NB4 (cell line): Measurements from ENCODE around the gene RIMS4.

Experiments used
- DNase-seq: peaks from one replicate; pipeline ENCODE4 v3.0.0; 2010; ENCODE audit warnings: low read depth
- H3K4me3 ChIP-seq: one replicate; pipeline ENCODE4 v1.5.1; 2011; ENCODE audit warnings: mild to moderate bottlenecking, low read depth, low read length, moderate library complexity
- MYC ChIP-seq: IDR thresholded peaks from 2 replicates; pipeline ENCODE4 v1.6.1; 2011; ENCODE audit warnings: low read depth, low read length
- POLR2A ChIP-seq: IDR thresholded peaks from 2 replicates; pipeline ENCODE4 v1.6.1; 2011; ENCODE audit warnings: mild to moderate bottlenecking; ENCODE audit not compliant: insufficient read length; ENCODE audit errors: extremely low read depth
- TF ChIP-seq, protein P1 (sequence below): IDR thresholded peaks from 2 replicates; pipeline ENCODE4 v1.6.1; 2011; ENCODE audit warnings: low read depth, low read length
- TF ChIP-seq, protein P2 (sequence below): IDR thresholded peaks from one replicate; pipeline ENCODE4 v1.5.1; 2012; ENCODE audit warnings: low read depth, low read length

The RIMS4 gene

DNA sequence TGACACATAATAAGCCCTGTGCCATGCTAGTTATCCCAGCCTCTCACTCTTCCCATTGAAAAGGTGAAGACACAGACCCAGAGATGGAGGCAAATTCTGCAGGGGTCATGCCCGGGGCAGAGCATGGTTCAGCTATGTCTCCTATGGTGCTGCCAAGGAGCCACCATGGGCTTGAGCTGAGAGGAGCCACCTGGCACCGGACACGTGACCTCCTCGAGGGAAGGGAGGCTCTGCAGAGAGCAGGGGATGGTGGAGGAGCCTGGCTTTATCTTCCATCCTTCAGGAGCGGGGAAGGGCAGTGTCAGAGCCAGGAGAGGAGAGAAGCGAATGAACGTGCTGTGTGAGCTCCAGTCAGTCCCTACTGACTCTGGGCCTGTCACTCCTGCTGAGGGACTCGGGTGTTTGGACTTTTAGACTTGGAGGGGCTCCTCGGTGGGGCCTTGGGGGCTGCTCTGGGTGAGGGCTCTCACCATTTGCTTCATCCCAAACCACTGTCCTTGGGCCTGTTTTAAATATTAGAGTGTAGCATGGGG lies 106.3 kb downstream of the RIMS4 start:
- TF ChIP-seq, protein P1, sequence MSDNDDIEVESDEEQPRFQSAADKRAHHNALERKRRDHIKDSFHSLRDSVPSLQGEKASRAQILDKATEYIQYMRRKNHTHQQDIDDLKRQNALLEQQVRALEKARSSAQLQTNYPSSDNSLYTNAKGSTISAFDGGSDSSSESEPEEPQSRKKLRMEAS, result no peak
- TF ChIP-seq POLR2A (no peak), MYC (no peak)
- TF ChIP-seq, protein P2, sequence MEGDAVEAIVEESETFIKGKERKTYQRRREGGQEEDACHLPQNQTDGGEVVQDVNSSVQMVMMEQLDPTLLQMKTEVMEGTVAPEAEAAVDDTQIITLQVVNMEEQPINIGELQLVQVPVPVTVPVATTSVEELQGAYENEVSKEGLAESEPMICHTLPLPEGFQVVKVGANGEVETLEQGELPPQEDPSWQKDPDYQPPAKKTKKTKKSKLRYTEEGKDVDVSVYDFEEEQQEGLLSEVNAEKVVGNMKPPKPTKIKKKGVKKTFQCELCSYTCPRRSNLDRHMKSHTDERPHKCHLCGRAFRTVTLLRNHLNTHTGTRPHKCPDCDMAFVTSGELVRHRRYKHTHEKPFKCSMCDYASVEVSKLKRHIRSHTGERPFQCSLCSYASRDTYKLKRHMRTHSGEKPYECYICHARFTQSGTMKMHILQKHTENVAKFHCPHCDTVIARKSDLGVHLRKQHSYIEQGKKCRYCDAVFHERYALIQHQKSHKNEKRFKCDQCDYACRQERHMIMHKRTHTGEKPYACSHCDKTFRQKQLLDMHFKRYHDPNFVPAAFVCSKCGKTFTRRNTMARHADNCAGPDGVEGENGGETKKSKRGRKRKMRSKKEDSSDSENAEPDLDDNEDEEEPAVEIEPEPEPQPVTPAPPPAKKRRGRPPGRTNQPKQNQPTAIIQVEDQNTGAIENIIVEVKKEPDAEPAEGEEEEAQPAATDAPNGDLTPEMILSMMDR, result no peak
- no peak overlapping the region for H3K4me3 ChIP-seq
- no peak for DNase-seq

DNA sequence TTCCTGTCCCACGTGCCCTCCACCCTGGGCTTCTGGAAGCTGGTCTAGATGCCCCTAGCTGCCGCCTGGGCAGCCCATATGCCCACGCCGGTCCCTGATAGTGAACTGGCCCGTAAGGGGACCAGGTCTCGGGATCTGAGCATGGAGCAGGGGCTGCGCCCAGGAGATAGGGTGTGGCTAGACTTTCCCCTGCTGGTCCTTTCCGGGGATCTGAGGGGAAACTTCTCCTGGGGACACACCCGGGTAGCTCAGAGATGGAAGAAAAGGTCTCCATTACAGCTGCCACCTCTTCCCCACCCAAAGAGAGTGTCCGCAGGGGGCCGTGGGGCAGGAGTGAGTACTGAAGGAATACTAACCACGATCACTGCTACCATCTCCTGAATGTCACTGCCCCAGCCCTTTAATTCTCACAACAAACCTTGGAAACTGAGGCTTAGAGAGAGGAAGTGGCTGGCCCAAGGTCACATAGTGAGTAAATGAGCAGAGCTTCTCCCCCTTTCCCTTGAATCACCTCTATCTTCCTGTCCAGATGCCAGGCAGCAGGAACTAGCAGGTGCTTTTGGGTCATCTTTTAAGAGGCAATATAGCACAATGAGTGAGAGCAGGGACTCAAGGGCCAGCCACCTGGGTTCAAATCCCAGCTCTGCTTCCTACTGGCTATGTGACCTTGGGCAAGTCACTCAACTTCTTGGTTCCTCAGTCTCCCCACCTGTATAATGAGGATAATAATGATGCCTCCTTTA lies 107.0 kb downstream of the RIMS4 start:
- TF ChIP-seq POLR2A, result no peak
- TF ChIP-seq, protein P2, result no peak
- no peak for TF ChIP-seq MYC
- TF ChIP-seq, protein P1, result no peak
- DNase-seq, result no peak
- no peak overlapping the region for H3K4me3 ChIP-seq

DNA sequence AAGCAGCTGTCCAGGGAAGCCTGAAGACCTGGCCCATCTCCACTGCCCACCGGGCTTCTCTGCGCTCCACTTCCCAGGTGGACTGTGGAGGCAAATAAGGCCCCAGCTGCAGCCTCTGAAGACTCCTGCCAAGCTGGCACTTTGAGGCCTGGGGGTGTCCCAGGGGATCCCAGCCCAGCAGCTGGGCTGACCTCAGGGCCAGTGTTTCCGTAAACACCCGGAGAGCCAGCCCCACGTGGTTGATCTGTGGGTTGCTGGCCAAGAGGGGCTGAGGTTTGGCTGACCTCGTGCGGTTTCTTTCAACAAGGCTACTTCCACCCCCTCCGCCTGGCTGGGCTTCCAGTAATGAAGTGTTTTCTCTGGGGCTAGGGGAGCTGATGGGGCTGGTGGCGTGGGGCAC lies 107.6 kb downstream of the RIMS4 start:
- TF ChIP-seq, protein P2, result no peak
- TF ChIP-seq MYC (peak; percentile 95), POLR2A (no peak)
- TF ChIP-seq, protein P1, result peak; percentile 100
- peak; percentile 93 for DNase-seq
- H3K4me3 ChIP-seq, result no peak overlapping the region

DNA sequence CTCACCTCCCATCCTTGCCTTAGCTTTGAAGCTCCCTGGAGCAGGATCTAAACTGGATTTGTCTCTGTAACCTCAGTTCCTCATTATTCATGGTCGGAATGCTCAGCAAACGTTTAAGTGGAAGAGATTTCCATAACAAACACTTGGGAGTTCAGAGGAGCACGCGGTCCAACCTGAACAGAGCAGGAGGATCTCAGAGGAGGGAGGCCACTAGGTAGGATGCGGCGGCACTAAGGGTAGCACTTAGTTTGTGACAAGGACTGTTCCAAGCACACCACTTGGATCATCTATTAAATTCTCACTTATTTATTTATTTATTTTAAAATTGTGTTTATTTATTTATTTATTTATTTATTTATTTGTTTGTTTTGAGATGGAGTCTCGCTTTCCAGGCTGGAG lies 108.5 kb downstream of the RIMS4 start:
- no peak for DNase-seq
- no peak overlapping the region for H3K4me3 ChIP-seq
- TF ChIP-seq POLR2A (no peak), MYC (no peak)
- TF ChIP-seq, protein P2, result no peak
- TF ChIP-seq, protein P1, result no peak
